HG03521 (cell line): ENCODE results near the gene SCRN1.
"Not testable (repeated sequence)": the region's sequence is repeated elsewhere in the genome, so short reads cannot be mapped to it uniquely, and the experiment has no call there.

Experiments used
- ATAC-seq: cut with Tn5 transposase; IDR thresholded peaks from one replicate; pipeline ENCODE4 v1.9.1; 2021; ENCODE audit warnings: mild to moderate bottlenecking, moderate library complexity; ENCODE audit not compliant: unreplicated experiment

Gene SCRN1

DNA sequence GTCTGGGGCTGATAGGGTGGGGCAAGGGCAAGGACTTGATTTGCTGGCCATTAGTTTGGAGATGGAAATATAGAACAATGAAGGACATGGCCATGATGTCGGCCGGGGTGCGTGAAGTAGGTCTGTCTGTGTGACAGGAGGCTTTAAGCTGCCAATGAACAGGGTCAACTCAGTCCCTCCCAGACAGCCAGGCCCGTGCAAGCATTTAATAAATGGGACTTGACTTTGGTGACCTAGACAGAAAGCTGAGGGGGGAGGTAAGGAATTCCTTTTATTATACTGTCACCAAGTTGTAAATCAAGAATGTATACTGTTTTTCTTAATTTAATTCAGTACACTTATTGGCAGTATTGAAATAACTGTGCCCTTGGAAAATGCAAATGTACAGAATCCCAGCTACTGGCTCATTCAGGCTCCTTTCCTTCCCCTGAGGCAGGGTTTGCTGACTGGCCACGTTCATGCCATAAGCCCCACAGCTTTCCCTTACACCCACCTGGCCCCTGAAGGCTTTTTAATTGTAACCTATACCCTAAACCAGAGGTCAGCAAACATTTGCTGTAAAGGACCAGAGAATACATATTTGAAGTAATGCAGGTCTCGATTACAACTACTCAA lies 96.1 kb downstream of the SCRN1 start:
- no peak for ATAC-seq

DNA sequence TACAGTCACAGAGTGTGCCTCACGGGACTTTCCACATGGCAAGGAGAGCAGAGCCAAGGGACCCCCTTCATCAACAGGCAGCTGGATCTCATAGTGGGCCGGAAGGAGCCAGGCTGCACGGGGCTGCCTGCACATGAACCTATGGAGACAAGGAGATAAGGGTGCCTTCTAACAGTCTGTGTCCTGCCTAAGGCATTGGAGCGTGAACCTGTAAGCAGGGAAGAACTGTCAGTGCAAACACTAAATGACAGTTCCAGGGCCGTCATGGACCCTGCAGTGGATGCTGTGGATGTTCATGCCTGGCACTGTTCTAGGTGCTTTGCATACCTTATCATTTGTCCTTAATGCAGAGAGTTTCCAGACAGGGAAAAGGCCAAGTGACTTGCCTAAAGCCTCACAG lies 97.4 kb downstream of the SCRN1 start:
- ATAC-seq, result no peak

DNA sequence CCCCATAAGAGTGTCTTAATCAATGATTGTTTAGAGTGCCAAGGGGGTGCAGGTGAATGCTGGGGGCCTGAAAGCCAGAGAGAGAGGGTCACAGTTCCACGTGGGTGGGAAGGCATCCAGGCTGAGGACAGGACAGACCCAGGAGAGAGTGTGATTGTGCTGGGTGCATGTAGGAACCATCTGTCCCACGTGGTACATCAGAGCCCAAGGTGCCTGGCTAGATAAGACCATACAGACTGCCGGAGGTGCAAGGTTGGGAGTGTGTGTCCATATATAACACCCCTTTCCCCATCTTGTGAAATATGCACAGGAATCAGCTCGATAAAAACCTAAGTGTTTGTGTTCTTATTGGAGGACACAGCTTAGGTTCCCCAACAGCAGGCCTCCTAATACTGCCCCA lies 97.8 kb downstream of the SCRN1 start:
- no peak for ATAC-seq

DNA sequence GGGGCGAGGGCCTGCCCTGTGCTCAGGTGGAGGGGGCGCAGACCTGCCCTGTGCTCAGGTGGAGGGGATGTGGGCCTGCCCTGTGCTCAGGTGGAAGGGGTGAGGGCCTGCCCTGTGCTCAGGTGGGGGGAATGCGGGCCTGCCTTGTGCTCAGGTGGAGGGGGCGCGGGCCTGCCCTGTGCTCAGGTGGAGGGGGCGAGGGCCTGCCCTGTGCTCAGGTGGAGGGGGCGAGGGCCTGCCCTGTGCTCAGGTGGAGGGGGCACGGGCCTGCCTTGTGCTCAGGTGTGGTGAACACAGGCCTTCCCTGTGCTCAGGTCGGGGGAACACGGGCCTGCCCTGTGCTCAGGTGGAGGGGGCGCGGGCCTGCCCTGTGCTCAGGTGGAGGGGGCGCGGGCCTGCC lies 98.8 kb downstream of the SCRN1 start:
- not testable (repeated sequence) for ATAC-seq

DNA sequence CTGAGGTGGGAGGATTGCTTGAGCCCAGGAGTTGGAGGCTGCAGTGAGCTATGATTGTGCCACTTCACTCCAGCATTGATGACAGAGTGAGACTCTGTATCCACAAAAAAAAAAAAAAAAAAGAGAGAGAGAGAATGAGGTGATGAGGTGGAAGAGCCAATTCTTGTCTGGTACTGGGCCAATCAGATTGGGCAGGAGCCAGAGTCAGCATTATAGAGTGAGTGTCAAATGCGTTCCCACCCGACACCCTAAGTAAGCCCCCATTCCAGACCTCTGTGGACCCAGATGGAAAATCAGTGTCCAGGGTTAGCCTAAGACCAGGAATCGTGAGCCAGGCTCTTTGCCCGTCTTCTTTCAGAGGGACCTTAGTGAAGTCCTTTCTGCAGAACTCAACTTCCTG lies 99.3 kb downstream of the SCRN1 start:
- no peak for ATAC-seq

DNA sequence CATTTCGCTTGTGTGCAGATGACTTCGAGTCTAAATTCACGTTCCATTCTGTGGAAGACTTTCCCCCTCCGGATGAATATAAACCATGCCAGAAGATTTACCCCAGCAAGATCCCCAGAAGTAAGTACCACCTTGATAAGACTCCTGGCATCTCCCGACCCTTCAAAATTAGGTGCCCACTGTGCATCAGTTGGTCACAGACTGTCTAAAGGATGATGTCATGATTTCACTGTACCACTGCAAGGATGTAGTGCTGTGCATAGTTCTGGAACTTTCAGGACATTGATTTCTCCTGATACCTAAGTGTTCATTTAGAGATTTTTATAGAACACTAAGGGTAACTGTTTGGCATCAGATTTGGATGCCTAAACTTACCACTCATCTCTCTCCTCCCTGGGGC lies 100.3 kb downstream of the SCRN1 start:
- ATAC-seq, result no peak

DNA sequence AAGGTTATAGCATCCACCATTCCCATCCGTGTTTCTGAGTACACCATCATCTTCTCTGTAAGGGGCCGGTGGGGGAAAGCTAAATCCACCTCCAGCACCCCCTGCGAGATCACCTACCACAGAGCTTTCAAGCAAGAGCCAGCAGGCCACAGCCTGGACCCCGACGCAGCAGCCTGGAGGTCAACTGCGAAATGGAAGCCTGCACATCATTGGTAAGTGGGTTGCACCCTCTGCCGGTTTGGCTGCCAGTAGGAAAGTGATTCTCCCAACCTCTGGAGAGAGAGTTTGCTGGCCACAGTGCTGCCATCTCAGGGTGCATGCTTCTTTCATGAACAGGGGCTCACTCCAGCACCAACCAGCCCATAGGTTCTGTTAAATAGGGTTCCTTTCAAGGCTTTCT lies 101.6 kb downstream of the SCRN1 start:
- ATAC-seq, result no peak

DNA sequence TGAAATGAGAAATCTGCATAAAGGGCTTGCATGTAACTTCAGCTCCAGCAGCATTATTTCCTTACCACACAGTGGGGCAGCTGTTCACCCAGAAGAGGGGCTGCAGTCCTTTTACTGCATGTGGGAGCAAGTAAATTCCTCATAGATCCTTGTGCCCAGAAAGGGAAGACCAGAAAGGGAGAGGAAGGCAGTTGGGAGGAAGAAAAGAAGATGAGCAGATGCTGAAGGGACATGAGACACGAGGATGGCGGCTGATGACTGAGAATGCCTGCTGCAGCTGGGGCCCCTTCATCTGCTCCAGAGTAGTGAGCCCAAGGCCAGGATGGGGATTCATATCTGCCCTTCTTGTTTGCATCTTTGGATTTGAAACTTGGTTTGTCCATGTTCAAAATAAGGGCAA lies 102.8 kb downstream of the SCRN1 start:
- no peak for ATAC-seq

DNA sequence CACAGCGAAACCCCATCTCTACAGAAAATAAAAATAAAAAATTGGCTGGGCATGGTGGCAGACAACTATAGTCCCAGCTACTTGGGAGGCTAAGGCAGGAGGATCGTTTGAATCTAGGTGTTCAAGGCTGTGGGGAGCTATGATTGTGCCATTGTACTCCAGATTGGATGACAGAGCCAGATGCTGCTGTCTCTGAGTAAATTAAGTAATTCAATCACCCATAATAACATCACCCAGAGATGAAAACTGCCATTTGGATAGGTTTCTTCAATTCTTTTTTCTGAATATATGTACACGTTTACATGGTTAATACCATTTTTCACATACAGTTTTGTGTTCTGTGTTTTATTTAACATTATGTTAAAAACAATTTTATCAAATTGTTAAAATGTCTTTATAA lies 104.0 kb downstream of the SCRN1 start:
- no peak for ATAC-seq

DNA sequence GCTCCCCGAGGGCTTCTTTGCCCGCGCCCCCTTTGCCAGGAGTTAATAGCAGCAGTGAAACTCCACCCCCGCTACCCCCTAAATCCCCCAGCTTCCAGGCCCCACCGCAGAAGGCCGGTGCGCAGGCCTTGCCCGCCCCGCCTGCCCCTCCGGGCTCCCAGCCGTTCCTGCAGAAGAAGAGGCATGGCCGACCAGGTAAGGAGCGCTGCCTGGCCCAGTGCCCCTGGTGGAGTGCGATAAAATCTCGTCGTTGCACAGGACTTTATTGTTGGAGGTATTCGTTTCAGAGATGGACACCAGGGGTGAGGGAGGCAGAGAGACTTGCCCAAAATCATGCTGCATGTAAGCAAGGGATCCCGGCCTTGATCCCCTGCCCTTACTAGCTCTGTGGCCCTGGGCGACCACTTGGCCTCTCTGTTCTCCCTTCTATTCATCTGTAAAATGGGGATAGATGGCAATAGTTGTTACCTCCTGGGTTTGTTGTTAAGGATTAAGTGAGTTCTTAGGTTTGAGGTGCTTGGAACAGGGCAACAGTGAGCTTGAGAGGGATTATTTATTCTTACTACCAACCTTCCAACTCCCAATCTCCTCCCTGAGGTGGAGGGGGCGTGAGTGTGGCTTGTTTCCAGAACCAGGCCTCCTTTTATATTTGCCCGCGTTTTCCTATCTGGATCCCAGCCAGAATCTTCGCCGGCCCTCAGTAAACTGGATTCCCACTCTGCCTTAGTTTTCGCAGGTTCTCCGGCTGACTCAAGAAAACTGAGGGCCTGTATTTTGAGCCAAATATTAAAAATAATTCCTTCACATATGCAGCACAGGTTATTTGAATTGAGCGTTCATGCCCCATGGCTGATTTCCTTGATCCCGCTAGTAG lies 105.0 kb downstream of the SCRN1 start:
- ATAC-seq, result no peak

DNA sequence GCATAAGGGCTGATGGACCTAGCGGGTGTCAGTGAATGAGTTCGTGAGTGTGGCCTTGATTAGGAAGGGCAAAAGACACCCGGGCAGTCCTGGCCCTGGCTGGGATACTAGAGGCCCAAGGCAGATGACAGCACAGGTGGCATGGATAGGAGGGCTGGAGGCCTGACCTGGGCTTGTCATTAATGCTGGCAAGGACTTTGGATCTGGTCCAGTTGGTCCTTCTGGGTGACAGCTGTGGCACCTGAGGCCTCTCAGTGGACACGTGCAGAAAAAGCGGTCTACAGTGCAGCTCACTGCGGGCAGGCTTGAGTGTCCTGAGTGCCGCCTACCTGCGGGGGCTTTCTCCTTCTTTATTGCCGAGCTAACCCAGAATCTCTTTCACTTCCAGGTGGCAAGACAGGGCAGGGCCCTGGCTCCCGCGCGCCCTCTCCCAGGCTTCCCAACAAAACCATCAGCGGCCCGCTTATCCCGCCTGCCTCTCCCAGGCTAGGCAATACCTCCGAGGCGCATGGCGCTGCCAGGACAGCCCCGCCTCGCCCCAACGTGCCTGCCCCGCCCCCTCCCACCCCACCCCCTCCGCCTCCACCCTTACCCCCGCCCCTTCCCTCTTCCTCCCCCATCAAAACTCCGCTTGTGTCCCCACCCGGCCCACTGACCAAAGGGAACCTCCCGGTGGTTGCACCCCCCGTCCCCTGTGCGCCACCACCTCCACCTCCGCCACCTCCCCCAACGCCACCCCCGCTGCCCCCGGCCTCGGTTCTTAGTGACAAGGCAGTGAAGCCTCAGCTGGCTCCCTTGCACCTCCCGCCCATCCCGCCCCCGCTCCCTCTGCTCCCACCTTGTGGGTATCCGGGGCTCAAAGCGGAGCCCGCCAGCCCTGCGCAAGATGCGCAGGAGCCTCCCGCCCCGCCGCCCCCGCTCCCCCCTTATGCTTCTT lies 105.9 kb downstream of the SCRN1 start:
- ATAC-seq, result no peak

DNA sequence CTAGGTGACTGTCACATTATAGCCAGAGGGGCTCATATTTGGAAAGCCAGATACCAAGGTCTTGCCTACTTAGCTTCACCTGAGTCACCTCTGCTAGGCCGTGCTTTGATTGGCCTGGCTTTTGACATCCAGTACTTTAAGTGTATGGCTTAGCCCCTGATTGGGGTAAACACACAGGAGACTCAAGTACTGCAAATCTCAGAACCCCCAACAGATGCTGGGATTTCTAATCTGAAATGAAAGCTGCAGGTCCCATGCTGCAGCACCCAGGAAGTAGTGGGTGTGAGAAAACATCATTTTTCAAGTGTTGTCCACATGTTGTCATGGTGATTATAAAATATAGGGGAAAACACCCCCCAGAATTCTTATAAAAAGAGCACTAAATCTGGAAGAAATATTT lies 107.1 kb downstream of the SCRN1 start:
- ATAC-seq, result no peak

DNA sequence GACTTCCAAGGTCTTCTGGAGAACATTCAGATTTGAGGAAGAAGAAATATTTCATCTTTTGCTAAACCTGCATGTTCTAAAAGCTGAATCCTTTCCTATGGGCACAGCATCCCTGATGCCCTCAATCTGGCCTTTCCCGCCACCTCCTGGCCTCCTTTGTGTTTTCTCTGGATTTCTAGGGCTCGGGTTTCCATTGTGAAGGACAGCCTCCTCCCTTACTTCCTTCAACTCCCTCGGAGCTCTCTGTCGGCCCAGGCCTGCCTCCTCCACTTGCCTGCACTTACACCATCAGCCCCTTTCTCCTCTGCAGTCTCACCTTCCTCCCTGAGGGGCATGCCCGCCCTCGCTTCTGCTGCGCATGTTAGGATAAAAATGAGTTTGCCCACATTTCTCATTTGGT lies 107.9 kb downstream of the SCRN1 start:
- ATAC-seq, result no peak

DNA sequence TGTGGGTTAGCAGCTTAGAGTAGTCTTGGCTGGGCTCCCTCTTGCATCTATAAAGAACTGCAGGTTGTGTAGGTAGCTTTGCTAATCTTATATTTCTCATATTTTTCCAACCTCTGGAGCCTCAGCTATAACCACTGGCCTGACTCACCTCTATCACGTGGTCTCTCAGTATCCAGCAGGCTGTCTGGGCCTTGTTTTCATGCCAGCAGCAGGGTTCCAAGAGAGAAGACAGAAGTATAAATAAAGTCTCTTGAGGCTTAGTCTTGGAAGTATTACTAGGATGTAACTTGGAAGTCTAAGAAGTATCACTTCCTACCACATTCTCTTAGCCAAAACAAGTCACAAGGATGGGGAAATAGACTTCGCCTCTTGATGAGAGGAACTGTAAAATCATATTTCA lies 110.0 kb downstream of the SCRN1 start:
- ATAC-seq, result no peak

DNA sequence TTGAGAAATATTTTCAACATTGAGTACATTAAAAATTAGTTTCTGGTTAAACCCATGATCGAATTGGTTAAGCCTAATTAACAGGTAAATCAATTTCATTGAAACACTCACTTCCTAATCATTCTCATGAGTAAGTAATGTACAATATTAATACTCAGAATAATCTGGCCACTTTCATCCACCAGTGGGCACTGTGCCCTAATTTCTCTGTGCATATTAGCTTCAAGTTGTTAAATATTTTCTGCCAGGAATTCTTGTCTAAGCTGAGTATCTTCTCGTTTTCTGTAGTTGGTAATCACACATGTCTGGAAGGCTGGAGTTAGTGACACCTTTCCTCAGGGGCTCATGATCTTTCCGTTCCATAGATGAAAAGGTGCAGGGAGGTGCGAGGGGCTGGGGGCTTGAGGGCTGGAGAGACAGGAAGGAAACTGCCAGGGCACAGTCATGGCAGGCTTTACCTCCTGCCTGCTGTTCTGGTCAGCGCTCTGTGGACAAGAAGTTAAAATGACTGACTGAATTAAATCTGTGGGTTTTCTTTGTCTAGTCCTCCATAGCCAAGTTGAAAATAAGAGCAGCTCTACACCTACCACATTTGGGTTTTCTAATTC lies 111.4 kb downstream of the SCRN1 start:
- ATAC-seq, result no peak

DNA sequence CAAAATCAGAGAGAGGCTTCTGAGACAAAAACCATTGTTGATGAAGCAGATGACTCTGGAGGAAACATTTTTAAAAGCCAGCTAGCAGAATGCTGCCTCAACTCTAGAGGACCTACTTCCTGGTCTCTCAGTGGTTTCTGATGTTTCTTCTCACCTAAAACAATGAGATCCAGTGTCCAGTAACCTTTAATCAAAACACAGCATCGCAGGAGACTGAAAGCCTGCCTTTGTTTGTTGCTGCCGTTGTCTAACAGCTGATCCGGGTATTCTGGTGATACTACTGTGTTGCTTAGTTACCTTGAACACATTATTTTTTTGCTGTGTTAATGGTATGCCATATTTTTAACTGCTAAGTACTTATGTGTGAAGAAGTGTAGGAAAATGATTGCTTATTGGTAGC lies 112.4 kb downstream of the SCRN1 start:
- ATAC-seq, result no peak

DNA sequence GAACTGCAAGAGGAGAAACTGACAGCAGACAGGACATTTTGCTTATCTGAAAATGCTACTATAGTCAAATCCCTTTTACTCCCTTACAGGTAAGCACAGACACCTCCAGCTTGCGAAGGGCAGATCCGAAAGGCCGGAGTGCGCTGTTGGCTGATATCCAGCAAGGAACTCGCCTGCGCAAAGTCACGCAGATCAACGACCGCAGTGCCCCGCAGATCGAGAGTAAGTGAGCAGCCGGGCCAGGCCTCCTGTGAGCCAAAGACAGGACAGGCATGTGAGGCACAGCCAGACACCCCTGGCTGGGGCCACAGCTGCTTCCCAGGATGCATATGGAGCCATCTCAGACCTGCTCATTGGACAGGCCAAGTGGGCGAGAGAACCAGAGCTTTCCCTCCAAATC lies 113.9 kb downstream of the SCRN1 start:
- no peak for ATAC-seq

DNA sequence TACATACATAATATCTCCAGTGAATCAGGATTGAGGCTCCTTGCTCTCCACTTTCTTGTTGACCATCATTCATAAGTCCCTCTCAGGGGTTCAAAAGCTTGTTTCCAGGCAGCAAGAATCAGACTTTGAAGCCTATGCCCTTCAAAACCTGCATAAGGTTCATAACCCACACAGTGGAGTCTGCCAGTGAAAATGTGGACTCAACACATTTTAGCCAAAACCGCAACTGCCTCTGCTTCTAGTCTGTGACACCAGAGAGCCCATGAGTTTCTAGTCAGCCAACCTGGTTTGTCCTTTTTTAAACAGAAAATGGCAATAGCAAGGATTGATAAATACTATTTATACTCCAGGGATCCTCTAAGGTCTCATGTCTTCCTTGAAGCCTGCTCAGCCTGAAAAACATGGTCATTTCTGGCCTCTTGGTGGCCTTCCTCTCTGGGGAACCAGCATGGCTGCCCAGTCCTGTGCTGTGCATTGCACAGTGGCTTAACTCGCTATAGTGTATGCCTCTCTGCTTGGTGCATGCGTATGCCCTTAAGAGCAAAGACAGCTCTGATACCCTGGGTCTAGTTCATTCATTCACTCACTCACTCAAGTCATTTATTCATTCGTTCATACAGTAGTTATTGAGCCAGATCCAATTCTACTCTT lies 115.8 kb downstream of the SCRN1 start:
- ATAC-seq, result no peak

DNA sequence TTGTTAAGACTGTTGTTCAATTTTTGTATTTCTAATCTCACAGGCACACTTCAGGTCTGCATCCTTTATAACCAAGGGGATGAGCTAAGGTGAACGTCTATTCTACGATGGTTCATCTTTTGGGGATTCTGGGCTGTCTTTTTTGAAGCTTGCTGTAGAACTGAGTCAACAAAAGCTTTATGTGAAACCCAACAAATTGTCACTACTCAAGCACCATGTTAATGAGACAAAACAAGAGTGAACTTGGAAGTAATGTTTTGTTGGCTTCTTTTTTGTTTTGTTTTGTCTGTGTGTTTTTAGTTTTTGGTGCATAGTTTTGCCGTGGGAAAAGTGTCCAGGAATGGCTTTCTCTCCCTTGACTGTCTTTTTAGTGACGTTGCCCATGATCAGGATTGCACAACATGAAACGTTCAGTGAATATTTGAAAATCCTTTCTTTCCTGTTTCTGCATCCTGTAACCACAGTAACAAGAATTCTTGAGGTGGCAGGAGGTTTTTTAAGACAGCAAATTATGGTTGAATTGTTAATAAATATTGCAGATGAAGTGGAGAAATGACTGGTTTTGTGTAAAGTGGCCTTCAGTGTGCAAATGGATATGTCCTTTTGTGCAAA lies 117.7 kb downstream of the SCRN1 start:
- ATAC-seq, result no peak
